HG02763 (cell line): Measurements from ENCODE around the gene GNB5.
A peak's percentile ranks its signal among the peaks of the same experiment; 100 is the strongest.
"Not testable (repeated sequence)": the region's sequence is repeated elsewhere in the genome, so short reads cannot be mapped to it uniquely, and the experiment has no call there.

Source experiments
- ATAC-seq: cut with Tn5 transposase; IDR thresholded peaks from one replicate; pipeline ENCODE4 v1.9.1; 2021; ENCODE audit warnings: mild to moderate bottlenecking, moderate library complexity; ENCODE audit not compliant: unreplicated experiment

The GNB5 gene

DNA sequence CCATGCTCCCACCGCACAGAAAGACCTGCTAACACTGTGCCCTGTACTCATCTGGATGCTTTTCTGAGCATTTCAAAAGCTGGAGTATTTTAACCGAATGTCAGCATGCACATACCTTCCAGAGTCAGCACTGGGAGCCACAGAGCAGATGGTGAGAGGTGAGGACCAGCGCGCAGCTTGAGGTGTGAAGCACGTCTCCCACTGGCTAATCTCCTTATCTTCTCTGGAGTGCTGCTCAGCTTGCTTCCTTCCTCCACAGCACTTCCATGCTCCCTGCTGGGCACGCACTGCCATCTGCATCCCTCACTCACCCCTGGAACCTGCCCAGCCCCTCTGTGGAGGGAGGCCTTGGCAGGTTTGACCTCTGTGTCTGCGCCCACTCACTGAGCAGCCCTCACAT lies at the start of gene GNB5:
TSS of gene GNB5 (minus strand) at position 186 of the 400 bp plus-strand sequence. CDS start 6,716 bp downstream, outside the sequence.
- ATAC-seq = no peak

DNA sequence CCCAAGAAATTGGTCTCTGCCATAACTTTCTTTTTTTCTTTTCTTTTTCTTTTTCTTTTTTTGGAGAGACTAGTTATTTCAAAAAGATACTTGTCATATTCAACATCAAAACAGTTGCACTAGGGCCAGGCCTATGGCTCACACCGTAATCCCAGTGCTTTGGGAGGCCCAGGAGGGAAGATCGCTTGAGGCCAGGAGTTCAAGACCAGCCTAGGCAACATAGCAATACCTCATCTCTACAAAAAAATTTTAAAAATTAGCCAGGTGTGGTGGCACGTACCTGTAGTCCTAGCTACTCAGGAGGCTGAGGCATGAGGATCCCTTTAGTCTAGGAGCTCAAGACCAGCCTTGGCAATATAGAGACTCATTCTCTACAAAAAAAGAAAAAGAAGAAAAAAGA lies 49.0 kb upstream of the GNB5 start:
- ATAC-seq = no peak

DNA sequence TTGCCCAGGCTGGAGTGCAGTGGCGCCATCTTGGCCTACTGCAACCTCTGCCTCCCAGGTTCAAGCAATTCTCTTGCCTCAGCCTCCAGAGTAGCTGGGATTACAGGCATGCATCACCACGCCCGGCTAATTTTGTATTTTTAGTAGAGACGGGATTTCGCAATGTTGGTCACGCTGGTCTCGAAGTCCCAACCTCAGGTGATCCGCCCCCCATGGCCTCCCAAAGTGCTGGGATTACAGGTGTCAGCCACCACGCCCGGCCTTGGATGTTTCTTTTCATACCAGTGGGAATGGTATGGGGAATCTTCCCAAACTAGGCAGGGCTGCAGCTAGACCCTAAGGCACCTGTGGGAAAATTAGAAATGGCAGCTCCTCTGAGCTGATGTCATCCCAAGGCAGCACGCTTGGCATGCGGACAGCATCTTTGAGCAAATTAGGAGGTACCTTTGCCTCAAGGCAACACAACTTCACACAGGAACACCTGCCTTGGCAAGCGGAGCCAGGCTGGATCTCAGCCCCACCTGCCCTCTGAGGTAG lies 47.9 kb upstream of the GNB5 start:
- ATAC-seq = not testable (repeated sequence)

DNA sequence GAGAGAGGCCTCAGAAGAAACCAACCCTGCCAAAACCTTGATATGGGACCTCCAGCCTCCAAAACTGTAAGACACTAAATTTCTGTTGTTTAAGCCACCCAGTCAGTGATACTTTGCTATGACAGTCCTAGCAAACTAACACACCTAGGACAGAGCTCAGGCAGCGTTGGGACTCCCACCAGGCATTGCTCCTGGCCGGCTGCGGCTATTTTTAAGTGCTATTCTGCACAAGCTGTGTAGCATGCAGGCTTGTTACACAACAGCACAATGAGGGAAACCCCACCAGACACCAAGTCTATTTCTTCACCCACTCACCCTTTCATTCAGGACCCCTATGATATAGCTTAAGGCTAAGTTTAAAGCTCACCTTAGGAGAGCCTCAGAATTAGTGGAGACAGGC lies 47.0 kb upstream of the GNB5 start:
- no peak for ATAC-seq

DNA sequence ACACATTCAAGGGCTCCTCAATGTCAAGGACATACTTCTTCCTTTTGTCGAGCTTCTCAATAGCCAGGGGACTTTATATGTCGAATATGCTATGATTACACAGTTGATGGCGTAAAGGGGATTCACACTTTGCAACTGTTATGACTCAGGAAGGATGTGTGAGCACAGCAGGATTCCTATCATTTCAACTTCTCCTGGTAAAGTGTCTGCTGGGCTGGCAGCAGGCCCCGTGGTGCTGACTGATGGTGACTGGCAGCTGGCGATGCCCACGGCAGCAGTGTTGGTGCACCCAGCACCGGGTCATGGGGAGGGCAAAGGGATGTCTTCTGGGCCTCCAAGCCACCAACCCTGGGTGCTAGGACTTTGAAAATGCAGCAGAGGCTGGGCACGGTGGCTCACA lies 44.8 kb upstream of the GNB5 start:
- ATAC-seq = no peak

DNA sequence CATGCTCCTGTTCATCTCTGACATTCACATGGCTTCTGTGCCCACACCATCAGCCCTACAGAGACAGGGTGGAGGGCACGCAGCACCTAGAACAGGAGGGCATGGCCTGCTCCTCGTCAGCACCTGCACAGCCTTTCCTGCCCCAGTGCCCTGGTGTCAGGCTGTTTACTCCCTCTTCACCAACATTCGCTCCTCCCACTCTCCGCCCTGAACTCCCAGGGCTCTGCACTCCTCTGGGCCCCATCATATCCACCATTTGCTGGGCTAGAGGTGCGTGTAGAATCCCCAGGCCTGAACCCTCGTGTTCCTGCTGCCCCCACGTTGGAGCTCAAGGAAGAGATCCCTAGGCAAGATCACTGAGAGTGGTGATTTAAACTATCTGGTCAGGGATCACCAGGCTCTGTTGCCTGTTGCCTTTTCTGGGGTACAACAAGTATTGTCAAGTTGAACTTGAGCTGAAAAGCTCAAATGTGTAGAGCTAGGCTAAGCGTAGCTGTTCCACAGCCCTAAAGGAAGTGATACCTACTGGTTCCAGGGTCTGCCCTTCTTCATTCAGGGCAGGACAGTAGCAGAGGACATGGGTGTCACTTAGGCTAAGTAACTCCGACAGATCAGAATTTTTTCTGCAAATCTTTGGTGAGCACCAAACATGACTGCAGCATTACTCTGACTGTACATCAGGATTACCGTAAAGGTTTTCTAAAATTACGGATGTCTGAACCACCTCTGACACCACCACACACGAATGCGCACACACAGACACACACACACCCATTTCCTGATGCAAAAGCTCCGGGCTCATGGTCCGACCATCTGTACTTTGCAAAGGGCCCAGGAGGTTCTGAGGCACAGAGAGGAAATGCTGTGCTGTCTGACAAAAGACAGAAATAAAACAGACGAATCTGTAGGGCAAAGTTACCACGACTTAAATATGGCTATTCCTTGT lies 43.7 kb upstream of the GNB5 start:
- ATAC-seq = peak; percentile 47

DNA sequence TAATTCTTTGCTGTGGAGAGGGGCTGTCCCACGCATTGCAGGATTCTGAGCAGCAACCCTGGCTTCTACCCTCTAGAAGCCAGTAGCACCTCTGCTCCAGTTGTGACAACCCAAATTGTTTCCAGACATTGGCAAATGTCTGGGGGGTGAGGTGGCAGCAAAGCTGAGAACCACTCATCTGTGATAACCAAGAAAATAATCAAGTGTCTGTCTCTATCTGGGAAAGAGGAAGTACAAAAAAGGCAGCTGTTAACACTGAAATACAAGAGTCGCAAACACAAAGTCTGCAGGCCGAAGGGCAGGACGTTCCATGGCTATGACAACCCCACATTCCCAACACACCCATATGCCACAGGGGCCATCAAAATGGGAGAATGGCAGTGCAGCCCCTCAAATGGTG lies 42.2 kb upstream of the GNB5 start:
- ATAC-seq = no peak

DNA sequence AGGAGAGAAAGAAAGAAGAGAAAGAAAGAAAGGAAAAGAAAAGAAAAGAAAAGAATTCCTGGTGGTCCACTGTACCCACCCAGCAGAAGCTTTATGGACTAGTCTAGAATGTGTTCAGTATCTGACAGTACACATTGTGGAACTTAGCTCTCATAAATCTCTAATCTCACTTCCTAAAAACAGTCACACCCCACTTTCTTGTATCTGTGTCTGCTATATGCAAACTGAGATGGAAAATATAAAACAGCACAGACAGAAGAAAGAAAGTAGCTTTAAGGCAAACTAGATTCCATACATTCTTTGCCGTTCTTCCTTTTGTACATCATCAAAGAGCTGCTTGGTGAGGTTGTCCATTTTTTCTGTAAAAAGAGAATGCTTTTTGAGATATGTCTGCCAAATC lies 41.1 kb upstream of the GNB5 start:
- ATAC-seq = peak; percentile 48

DNA sequence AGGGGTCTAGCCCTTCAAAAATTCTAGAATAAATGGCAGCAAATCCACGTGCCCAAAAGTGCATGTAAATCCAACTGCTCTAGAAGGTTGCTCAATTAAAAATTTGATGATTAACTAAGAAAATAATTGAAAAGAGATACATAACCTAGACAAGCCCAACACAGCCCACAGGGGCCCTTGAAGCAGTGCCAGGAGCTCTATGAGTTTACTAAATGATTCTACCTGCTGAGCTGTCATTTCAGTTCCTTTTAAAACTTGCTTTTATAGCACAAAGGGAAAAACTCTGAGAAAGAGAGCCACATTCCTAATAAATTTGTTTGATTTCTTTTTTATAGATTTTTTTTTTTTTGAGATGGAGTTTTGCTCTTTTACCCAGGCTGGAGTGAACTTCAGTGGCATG lies 38.9 kb upstream of the GNB5 start:
- no peak for ATAC-seq

DNA sequence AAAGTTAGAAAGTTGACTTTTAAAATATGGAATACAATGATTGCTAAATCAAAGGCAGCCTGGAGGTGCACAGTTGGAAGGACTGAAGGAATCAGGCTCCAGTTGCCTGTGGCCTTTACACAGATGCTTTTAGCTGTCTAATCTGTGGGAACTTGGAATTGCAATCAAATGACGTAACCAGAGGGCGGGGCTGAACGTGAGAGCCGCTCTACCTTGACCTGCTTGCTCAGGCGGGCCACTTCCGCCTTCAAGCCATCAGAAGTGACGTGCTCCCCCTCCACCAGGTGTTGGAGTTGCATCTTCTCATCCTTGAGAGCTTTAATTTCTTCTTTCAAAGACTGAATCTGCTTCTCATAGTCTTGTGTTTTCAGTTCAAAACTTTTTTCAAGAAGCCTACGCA lies 37.7 kb upstream of the GNB5 start:
- no peak for ATAC-seq

DNA sequence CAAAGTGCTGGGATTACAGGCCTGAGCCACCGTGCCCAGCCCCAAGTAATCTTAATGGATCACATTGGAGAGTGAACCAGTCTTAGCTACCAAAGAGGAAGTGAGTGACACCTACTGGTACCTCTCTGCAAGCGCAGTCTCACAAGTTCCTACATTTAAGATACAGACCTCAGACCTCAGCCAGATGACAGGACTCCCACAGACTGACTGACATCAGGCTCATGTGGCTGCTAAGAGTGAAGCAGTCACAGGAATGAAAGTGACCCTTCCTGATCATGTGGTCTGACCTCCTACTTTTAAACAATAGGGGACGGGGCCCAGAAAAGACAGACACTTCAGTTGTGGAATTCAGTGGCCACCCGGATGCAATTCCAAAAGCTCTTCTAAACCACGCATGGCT lies 36.3 kb upstream of the GNB5 start:
- ATAC-seq = peak; percentile 61

DNA sequence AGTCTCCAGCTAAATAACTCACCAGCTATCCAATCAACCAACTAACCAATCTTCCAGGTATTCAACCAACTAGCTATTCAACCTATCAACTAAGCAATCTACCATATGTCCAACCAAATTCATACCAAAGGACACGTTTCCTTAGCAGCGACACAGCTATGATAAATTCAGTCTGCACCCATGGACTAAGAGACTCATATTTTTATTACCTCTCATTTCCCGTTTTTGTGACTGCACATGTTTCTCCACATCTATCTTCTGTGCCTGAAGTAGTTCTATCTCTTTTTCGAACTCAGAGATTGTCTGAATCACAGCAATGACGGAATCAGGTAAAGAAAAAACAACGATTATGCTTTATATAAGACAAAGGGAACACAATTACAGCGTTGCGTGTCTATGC lies 34.0 kb upstream of the GNB5 start:
- ATAC-seq = no peak

DNA sequence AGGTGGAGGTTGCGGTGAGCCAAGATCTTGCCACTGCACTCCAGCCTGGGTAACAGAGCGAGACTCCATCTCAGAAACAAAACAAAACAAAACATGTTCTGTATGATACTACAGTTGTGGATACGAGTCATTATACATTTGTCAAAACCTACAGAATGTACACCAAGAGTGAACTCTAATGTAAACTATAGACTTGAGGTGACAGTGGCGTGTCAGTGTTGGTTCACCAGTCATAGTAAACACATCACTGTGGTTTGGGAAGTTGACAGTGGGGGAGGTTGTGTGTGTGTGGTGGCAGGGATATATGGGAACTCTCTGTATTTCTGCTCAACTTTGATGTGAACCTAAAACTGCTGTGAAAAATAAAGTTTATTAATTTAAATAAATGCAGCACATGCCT lies 33.0 kb upstream of the GNB5 start:
- peak; percentile 38 for ATAC-seq

DNA sequence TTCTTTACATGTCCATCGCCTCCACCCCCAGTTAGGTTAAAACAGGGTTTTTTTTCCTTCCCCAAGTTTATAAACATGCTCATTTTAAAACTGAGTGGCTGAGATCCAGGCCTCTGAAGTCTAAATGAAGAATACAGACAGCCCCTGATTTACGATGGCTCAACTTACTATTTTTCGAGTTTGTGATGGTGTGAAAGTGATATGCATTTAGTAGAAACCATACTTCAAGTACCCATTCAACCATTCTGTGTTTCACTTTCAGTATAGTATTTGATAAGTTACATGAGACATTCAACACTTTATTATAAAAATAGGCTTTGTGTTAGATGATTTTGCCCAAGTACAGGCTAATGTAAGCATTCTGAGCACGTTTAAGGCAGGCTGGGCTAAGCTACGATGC lies 30.5 kb upstream of the GNB5 start:
- ATAC-seq = no peak

DNA sequence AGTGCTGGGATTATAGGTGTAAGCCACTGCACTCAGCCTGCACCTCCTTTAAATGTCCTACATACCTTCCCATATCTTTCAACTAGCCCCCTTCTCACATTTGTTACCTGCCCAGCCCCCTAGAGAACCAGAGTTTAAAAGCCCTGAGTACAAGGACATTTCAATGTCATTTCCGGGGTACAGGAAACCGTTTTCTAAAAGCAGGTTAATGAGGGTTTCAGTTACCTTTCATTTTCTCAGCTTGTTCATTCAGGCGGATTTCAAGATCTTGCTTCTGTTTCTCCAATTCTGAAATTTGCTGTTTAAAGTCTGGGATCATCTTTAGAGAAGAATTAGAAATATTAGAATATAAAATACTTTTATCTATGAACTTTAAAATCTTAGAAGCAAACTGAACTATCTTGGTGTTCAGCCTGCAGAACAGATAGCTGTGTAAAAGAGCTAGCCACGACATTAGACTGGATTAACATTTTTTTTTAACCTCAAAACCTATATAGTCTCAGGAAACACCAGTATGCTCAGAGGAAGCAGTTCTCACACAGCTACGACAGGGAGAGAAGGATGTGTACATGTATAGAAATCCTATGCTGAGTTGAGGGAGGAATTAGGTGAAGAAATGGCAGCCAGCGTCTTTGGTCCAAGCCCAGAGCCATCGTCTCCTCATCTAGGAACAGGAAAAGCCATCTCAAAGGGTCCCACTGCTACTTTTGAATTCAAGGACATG lies 29.9 kb upstream of the GNB5 start:
- ATAC-seq = no peak

DNA sequence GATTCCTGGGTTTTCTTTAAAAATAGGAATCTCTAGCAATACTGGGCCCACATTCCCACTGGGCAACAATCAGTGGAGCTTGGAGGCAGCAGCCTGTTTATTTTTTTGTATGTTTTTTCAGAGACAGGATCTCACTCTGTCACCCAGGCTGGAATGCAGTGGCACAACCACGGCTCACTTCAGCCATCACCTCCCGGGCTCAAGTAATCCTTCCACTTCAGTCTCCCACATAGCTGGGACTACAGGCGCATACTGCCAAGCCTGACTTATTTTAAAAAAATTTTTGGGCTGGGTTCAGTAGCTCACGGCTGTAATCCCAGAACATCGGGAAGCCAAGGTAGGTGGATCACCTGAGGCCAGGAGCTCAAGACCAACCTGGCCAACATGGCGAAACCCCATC lies 29.1 kb upstream of the GNB5 start:
- no peak for ATAC-seq

DNA sequence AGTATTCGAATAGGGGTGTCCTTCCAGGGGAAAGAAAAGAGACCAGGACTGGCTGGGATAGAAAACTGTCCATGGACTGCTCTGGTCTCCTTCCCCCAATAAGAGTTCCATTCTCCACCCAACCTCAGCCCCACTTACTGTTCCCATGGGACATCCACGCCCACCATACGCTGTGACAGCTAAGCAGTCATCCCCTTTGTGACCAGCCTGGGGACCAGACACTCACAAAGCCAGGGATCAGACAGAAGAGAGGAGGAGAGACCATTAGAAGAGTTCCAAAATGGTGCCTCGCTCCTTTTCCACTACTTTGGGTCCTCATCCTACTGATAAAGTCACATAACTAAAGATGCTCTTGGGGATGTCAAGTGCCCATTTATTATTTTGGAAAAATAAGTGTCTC lies 27.6 kb upstream of the GNB5 start:
- ATAC-seq = no peak

DNA sequence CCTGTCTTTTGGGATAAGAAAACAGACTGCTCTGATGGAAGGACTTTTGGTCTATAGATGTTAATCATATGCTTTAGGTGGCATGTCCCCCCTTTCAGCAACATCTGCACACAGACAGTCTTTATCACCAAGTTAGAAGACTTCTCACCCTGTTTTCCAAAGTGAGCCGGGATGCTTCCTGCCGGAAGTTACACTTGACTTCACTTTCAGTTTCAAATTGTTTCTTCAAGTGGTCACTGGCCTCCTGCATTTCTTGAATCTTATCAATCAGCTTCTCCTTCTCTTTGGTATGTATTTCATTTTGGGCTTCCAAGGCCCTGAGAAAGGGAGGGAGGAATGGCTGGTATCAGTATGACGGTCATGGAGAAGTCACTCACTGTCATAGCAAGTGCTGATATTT lies 27.2 kb upstream of the GNB5 start:
- ATAC-seq = no peak

DNA sequence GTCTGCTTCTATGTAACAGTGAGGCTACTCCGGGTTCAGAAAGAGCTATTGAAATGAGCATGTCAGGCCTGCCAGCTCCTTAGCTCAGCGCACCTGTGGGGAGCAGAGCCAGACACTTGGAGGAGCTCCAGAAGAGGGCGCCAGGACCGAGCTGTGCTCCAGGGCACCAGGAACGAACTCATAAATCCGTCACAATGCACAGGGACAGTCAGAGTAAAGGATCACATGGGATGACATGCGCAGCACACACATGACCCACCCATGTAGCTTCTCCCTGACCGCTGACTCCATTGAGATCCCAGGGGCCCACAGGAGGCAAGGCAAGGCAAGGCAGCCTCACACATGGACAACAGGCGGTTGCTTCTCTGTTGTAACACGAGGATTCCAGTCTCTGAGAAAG lies 26.0 kb upstream of the GNB5 start:
- ATAC-seq = no peak

DNA sequence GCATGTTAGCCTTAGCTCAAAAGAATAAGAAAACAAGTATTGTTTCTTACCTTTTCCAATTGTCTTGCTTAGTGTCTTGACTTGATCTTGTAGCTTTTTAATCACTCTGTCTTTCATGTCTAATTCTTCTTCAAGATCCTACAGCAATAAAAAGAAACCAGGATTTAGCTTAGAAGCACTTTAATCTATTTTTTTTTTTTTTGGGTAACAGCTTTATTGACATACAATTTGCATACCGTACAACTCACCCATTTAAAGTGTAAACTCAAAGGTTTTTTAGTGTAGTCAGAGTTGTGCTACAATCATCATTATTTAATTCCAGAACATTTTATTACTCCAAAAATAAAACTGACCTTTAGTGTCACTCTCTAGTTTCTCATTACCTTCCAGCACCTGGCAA lies 23.4 kb upstream of the GNB5 start:
- no peak for ATAC-seq

DNA sequence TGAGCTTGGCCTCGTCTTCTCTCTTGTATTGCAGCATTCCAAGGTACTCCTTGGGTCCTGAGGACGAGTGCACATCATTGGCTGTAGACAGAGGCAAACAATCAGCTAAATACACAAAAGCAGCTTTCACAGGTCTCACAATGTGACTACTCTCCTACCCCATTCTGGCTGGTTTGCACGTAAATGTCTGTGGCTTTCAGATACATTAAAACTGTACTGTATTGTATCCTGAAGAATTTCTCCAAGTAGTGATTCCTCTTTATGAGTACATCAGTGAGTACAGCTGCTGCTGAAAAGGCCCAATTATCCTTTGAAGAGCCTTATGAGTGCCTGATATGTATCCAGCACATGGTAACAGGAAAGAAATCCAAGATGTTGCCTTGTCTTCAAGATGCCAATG lies 22.0 kb upstream of the GNB5 start:
- no peak for ATAC-seq
